Ascending aorta (tissue), 2 donors: ENCODE measurements around the gene TEX11. TPM values are rescaled to one million over a fixed set of nuclear protein-coding genes. Genes with fewer than 3 reads are reported as not detected.
"Not testable (repeated sequence)": the region's sequence is repeated elsewhere in the genome, so short reads cannot be mapped to it uniquely, and the experiment has no call there.

Experiments
- DNase-seq, 2 donors: peaks; one replicate each; pipeline ENCODE4 v3.0.0-alpha.2; 2019; ENCODE audit warnings: low spot score in 2 of 2
- H3K27ac ChIP-seq, 2 donors: fragments of 200-600 bp; sonication (generic); one replicate each; pipeline ENCODE4 v1.5.1; 2016 to 2017; ENCODE audit warnings: mild to moderate bottlenecking in 1 of 2
- H3K27me3 ChIP-seq: fragments of 200-600 bp; sonication (generic); one replicate; pipeline ENCODE4 v1.5.1; 2017
- H3K36me3 ChIP-seq, 2 donors: fragments of 200-600 bp; sonication (generic); one replicate each; pipeline ENCODE4 v1.5.1; 2016
- H3K4me1 ChIP-seq, 2 donors: fragments of 200-600 bp; sonication (generic); one replicate each; pipeline ENCODE4 v1.5.1; 2016 to 2017; ENCODE audit warnings: mild to moderate bottlenecking in 1 of 2
- H3K4me3 ChIP-seq, 2 donors: fragments of 200-600 bp; sonication (generic); one replicate each; pipeline ENCODE4 v1.5.1; 2016 to 2017; ENCODE audit warnings: mild to moderate bottlenecking in 1 of 2
- H3K9me3 ChIP-seq, 2 donors: fragments of 200-600 bp; sonication (generic); one replicate each; pipeline ENCODE4 v1.5.1; 2016
- CTCF ChIP-seq, 3 experiments: fragments of 200-600 bp in 2 of 3; fragments of 450-650 bp in 1 of 3; sonication (generic) in 2 of 3; IDR thresholded peaks; one replicate each; pipeline ENCODE4 v1.5.1; 2016 to 2019; ENCODE audit warnings: antibody characterized with exemption in 3 of 3, mild to moderate bottlenecking in 1 of 3, moderate library complexity in 1 of 3
- intact Hi-C: fragments of 100-400 bp; cut with DNase I; formaldehyde crosslinking; loops from one replicate; pipeline ENCODE4 v1.15.1; 2023
- total RNA-seq: library from RNA; depleted of rRNA; stranded (reverse); fragments of >200 nt; gene quantifications from one replicate; pipeline ENCODE4 v1.1.0, GENCODE V29; 2016

TEX11 gene
- total RNA-seq, 1 donor from 2014 or later: not detected

- DNase-seq: no peak
- Histone ChIP-seq H3K4me3 (no peak overlapping the region), H3K36me3 (no peaks in the 10 kb centered on the region), H3K9me3 (no peaks in the 10 kb centered on the region), H3K4me1 (no peaks in the 10 kb centered on the region), H3K27ac (no peak overlapping the region), H3K27me3 (no peaks in the 10 kb centered on the region)
- no peak for TF ChIP-seq CTCF (IDR thresholded peaks at IDR 0.05)
- intact Hi-C loops: loop anchor here (10.0 kb wide), 1 partner anchor 60 kb away; no protein-coding TSS in a partner anchor
Observed at GRCh38 chrX:70834589-70834988, 73.9 kb downstream of the TEX11 start.

GRCh38 chrX:70826715-70827114 is 81.8 kb downstream of the TEX11 start:
- Histone ChIP-seq H3K9me3 (no peaks in the 10 kb centered on the region), H3K27me3 (no peaks in the 10 kb centered on the region), H3K36me3 (no peaks in the 10 kb centered on the region), H3K4me3 (no peak overlapping the region), H3K27ac (no peak overlapping the region), H3K4me1 (no peaks in the 10 kb centered on the region)
- no peak for DNase-seq
- TF ChIP-seq CTCF (IDR thresholded peaks at IDR 0.05): no peak
- intact Hi-C loops: no loop called here

GRCh38 chrX:70825366-70825765 is 83.1 kb downstream of the TEX11 start:
- DNase-seq: no peak
- Histone ChIP-seq H3K27ac (no peak overlapping the region), H3K27me3 (no peaks in the 10 kb centered on the region), H3K36me3 (no peaks in the 10 kb centered on the region), H3K4me3 (no peak overlapping the region), H3K4me1 (no peaks in the 10 kb centered on the region), H3K9me3 (peaks cover 0 to 3% of the 10 kb centered on the region in 2 donors)
- intact Hi-C loops: no loop called here
- no peak for TF ChIP-seq CTCF (IDR thresholded peaks at IDR 0.05)

- Histone ChIP-seq H3K4me3 (no peak overlapping the region), H3K27ac (no peak overlapping the region), H3K9me3 (no peaks in the 10 kb centered on the region), H3K4me1 (no peaks in the 10 kb centered on the region), H3K36me3 (no peaks in the 10 kb centered on the region), H3K27me3 (no peaks in the 10 kb centered on the region)
- intact Hi-C loops: no loop called here
- no peak for TF ChIP-seq CTCF (IDR thresholded peaks at IDR 0.05)
- DNase-seq: no peak
Observed at GRCh38 chrX:70808942-70809940, 99.3 kb downstream of the TEX11 start.

GRCh38 chrX:70806081-70806480 is 102.4 kb downstream of the TEX11 start:
- H3K4me1 ChIP-seq: no peaks in the 10 kb centered on the region
- intact Hi-C loops: no loop called here
- H3K4me3 ChIP-seq: no peak overlapping the region
- no peak for DNase-seq
- no peaks in the 10 kb centered on the region for H3K9me3 ChIP-seq
- no peak overlapping the region for H3K27ac ChIP-seq
- H3K36me3 ChIP-seq: no peaks in the 10 kb centered on the region
- H3K27me3 ChIP-seq: no peaks in the 10 kb centered on the region
- no peak for TF ChIP-seq CTCF (IDR thresholded peaks at IDR 0.05)

- DNase-seq, H3K27ac ChIP-seq, H3K36me3 ChIP-seq, H3K9me3 ChIP-seq, H3K4me1 ChIP-seq, H3K27me3 ChIP-seq, intact Hi-C loops, H3K4me3 ChIP-seq: not testable (repeated sequence)
Observed at GRCh38 chrX:70796742-70797141, 111.8 kb downstream of the TEX11 start.
